Measurements from ENCODE around the gene SMARCB1. TPM values are rescaled to one million over a fixed set of nuclear protein-coding genes. Genes with fewer than 3 reads are reported as not detected.

SMARCB1 gene
- total and polyA plus RNA-seq, 2 experiments from 2014 or later, result 114 to 132 TPM

DNA sequence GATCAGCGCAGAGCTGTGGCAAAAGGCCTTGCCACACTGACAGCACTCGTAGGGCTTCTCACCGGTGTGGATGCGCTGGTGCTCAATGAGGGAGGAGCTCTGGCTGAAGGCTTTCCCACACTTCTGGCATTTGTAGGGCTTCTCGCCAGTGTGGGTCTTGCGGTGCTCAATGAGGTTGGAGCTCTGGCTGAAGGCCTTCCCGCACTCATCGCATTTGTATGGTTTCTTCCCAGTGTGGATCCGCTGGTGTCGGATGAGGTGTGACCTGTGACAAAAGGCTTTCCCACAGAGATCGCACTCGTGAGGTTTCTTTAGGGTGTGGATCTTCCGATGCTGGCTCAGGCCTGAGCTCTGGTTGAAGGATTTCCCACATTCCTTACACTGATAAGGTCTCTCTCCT lies 42.8 kb upstream of the SMARCB1 start (continued):
- TF ChIP-seq CTCF (conservative IDR thresholded peaks at IDR 0.05; ENCODE audit: low read depth in 2 of 2) (no peak), ZNF331 (CRISPR knock-in tag; IDR thresholded peaks at IDR 0.05; ENCODE audit: low read depth) (no peak), ETS1 (IDR thresholded peaks at IDR 0.05) (no peak), EZH2phosphoT487 (IDR thresholded peaks at IDR 0.05; ENCODE audit: unreplicated experiment) (no peak)

- Histone ChIP-seq H3K79me2 (replicated peaks; ENCODE audit: insufficient read depth) (no peaks in the 10 kb centered on the region; the same call in 1 of the 2 replicates), H2AFZ (no peak overlapping the region), H3K27ac (ENCODE audit: low read depth) (no peak overlapping the region), H3K27me3 (ENCODE audit: insufficient read depth) (no peaks in the 10 kb centered on the region), H4K20me1 (replicated peaks; ENCODE audit: insufficient read depth) (no peaks in the 10 kb centered on the region), H3F3A (replicated peaks; ENCODE audit: low read depth) (no peaks in the 10 kb centered on the region), H3K9me2 (ENCODE audit: insufficient read depth) (no peaks in the 10 kb centered on the region), H3K36me3 (ENCODE audit: insufficient read depth) (no peaks in the 10 kb centered on the region), H3K4me3 (no peak overlapping the region), H3K4me1 (ENCODE audit: insufficient read depth) (peaks cover 1% of the 10 kb centered on the region), H3K4me2 (no peak overlapping the region)
- Mint-ChIP-seq H3K4me3 (no peak overlapping the region), H3K36me3 (ENCODE audit: low read depth) (peaks cover 20% of the 10 kb centered on the region), H3K27me3 (ENCODE audit: insufficient read depth, low read depth, poor library complexity) (peaks cover 7% of the 10 kb centered on the region), H3K9me3 (no peaks in the 10 kb centered on the region; the same call in 2 of the 3 replicates), H3K4me1 (peaks cover 2% of the 10 kb centered on the region), H3K27ac (no peak overlapping the region)
- DNase-seq (ENCODE audit: low spot score) (no peak), ATAC-seq (no peak)
- TF ChIP-seq EZH2 (IDR thresholded peaks at IDR 0.05; ENCODE audit: low read depth, unreplicated experiment) (no peak), NANOG (IDR thresholded peaks at IDR 0.05; ENCODE audit: borderline replicate concordance) (no peak), ZNF114 (CRISPR knock-in tag; IDR thresholded peaks at IDR 0.05) (no peak), ETS1 (IDR thresholded peaks at IDR 0.05) (no peak), ZNF331 (CRISPR knock-in tag; IDR thresholded peaks at IDR 0.05; ENCODE audit: low read depth) (no peak), EZH2phosphoT487 (IDR thresholded peaks at IDR 0.05; ENCODE audit: unreplicated experiment) (no peak), STAT1 (IDR thresholded peaks at IDR 0.05; ENCODE audit: unreplicated experiment) (no peak), POLR2AphosphoS5 (IDR thresholded peaks at IDR 0.05; ENCODE audit: low read depth) (no peak), CTCF (conservative IDR thresholded peaks at IDR 0.05; ENCODE audit: low read depth in 2 of 2) (no peak), JUNB (IDR thresholded peaks at IDR 0.05; ENCODE audit: unreplicated experiment) (no peak), CREB1 (CRISPR knock-in tag; IDR thresholded peaks at IDR 0.05; ENCODE audit: low read depth) (no peak)
- TF ChIP-seq, protein P1, sequence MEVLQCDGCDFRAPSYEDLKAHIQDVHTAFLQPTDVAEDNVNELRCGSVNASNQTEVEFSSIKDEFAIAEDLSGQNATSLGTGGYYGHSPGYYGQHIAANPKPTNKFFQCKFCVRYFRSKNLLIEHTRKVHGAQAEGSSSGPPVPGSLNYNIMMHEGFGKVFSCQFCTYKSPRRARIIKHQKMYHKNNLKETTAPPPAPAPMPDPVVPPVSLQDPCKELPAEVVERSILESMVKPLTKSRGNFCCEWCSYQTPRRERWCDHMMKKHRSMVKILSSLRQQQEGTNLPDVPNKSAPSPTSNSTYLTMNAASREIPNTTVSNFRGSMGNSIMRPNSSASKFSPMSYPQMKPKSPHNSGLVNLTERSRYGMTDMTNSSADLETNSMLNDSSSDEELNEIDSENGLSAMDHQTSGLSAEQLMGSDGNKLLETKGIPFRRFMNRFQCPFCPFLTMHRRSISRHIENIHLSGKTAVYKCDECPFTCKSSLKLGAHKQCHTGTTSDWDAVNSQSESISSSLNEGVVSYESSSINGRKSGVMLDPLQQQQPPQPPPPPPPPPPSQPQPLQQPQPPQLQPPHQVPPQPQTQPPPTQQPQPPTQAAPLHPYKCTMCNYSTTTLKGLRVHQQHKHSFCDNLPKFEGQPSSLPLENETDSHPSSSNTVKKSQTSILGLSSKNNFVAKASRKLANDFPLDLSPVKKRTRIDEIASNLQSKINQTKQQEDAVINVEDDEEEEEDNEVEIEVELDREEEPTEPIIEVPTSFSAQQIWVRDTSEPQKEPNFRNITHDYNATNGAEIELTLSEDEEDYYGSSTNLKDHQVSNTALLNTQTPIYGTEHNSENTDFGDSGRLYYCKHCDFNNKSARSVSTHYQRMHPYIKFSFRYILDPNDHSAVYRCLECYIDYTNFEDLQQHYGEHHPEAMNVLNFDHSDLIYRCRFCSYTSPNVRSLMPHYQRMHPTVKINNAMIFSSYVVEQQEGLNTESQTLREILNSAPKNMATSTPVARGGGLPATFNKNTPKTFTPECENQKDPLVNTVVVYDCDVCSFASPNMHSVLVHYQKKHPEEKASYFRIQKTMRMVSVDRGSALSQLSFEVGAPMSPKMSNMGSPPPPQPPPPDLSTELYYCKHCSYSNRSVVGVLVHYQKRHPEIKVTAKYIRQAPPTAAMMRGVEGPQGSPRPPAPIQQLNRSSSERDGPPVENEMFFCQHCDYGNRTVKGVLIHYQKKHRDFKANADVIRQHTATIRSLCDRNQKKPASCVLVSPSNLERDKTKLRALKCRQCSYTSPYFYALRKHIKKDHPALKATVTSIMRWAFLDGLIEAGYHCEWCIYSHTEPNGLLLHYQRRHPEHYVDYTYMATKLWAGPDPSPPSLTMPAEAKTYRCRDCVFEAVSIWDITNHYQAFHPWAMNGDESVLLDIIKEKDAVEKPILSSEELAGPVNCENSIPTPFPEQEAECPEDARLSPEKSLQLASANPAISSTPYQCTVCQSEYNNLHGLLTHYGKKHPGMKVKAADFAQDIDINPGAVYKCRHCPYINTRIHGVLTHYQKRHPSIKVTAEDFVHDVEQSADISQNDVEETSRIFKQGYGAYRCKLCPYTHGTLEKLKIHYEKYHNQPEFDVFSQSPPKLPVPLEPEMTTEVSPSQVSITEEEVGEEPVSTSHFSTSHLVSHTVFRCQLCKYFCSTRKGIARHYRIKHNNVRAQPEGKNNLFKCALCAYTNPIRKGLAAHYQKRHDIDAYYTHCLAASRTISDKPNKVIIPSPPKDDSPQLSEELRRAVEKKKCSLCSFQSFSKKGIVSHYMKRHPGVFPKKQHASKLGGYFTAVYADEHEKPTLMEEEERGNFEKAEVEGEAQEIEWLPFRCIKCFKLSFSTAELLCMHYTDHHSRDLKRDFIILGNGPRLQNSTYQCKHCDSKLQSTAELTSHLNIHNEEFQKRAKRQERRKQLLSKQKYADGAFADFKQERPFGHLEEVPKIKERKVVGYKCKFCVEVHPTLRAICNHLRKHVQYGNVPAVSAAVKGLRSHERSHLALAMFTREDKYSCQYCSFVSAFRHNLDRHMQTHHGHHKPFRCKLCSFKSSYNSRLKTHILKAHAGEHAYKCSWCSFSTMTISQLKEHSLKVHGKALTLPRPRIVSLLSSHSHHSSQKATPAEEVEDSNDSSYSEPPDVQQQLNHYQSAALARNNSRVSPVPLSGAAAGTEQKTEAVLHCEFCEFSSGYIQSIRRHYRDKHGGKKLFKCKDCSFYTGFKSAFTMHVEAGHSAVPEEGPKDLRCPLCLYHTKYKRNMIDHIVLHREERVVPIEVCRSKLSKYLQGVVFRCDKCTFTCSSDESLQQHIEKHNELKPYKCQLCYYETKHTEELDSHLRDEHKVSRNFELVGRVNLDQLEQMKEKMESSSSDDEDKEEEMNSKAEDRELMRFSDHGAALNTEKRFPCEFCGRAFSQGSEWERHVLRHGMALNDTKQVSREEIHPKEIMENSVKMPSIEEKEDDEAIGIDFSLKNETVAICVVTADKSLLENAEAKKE (CRISPR knock-in tag; IDR thresholded peaks at IDR 0.05), result no peak
These were observed 42.3 kb upstream of the SMARCB1 start for GRCh38 chr22:23744485-23744884.

Data from GM23338 (cell line).